IMR-90 (cell line): ENCODE measurements around the gene BAIAP2. TPM values are rescaled to one million over a fixed set of nuclear protein-coding genes. Genes with fewer than 3 reads are reported as not detected.

ENCODE experiments used
- ATAC-seq: fragments of 200-7000 bp; cut with Tn5 transposase; 2 replicates; pipeline ENCODE4 v1.9.1; 2020; ENCODE audit warnings: low read depth, mild to moderate bottlenecking, moderate library complexity
- BruUV-seq: library from RNA; stranded (reverse); fragments of 400-500 nt; replicated peaks from 2 replicates; lab custom pipeline; 2021; lab: Mats Ljungman, UMichigan
- CTCF ChIA-PET: fragments of 300-600 bp; formaldehyde crosslinking; extraction: SDS; loops from one replicate; lab custom pipeline; 2021; ENCODE audit warnings: antibody characterized with exemption; lab: Yijun Ruan, JAX
- POLR2A ChIA-PET: fragments of 300-600 bp; sonication (Branson Sonifier 250); formaldehyde crosslinking; loops from one replicate; lab custom pipeline; 2022; ENCODE audit warnings: antibody characterized with exemption; ENCODE audit not compliant: unreplicated experiment; lab: Charles Lee
- DNase-seq: peaks from one replicate; pipeline ENCODE4 v3.0.0; 2013
- H2AFZ ChIP-seq: replicated peaks from 2 replicates; pipeline ENCODE3; 2013; ENCODE audit warnings: low read length, mild to moderate bottlenecking; ENCODE audit not compliant: poor library complexity
- H2AK5ac ChIP-seq: 2 replicates; pipeline ENCODE4 v1.6.1; 2013; ENCODE audit warnings: low read depth, low read length, inconsistent platforms
- H2AK9ac ChIP-seq: replicated peaks from 2 replicates; pipeline ENCODE3; 2013; ENCODE audit warnings: mild to moderate bottlenecking, low read depth, low read length, moderate library complexity; ENCODE audit not compliant: poor library complexity
- H2BK120ac ChIP-seq: 2 replicates; pipeline ENCODE4 v1.6.1; 2013; ENCODE audit warnings: low read depth, low read length, inconsistent platforms
- H2BK15ac ChIP-seq: 3 replicates; pipeline ENCODE4 v1.6.1; 2013; ENCODE audit warnings: low read depth, low read length, inconsistent platforms
- H2BK20ac ChIP-seq: 2 replicates; pipeline ENCODE4 v1.6.1; 2013; ENCODE audit warnings: low read depth, mild to moderate bottlenecking, inconsistent platforms, low read length, moderate library complexity
- H2BK5ac ChIP-seq: 2 replicates; pipeline ENCODE4 v1.6.1; 2013; ENCODE audit warnings: mild to moderate bottlenecking, low read depth, low read length, inconsistent platforms; ENCODE audit not compliant: poor library complexity, severe bottlenecking
- H3K14ac ChIP-seq: replicated peaks from 2 replicates; pipeline ENCODE4 v1.6.1; 2013; ENCODE audit warnings: low read depth, low read length, inconsistent platforms
- H3K18ac ChIP-seq: 2 replicates; pipeline ENCODE4 v1.6.1; 2013; ENCODE audit warnings: low read depth, low read length, control low read depth
- H3K23ac ChIP-seq: 2 replicates; pipeline ENCODE4 v1.6.1; 2013; ENCODE audit warnings: low read depth, low read length, inconsistent platforms
- H3K27ac ChIP-seq: 2 replicates; pipeline ENCODE4 v1.5.1; 2013; ENCODE audit warnings: mild to moderate bottlenecking, control low read depth, low read length; ENCODE audit not compliant: insufficient read depth
- H3K27me3 ChIP-seq: 2 replicates; pipeline ENCODE4 v1.6.1; 2013; ENCODE audit warnings: low read length; ENCODE audit not compliant: control insufficient read depth, insufficient read depth
- H3K36me3 ChIP-seq: 2 replicates; pipeline ENCODE4 v1.6.1; 2013; ENCODE audit warnings: low read length, mixed read lengths; ENCODE audit not compliant: control insufficient read depth, insufficient read depth
- H3K4ac ChIP-seq: 2 replicates; pipeline ENCODE4 v1.6.1; 2013; ENCODE audit warnings: low read depth, low read length, inconsistent platforms
- H3K4me1 ChIP-seq: 2 replicates; pipeline ENCODE4 v1.6.1; 2013; ENCODE audit warnings: low read length, mixed read lengths; ENCODE audit not compliant: control insufficient read depth, insufficient read depth
- H3K4me2 ChIP-seq: 2 replicates; pipeline ENCODE4 v1.6.1; 2013; ENCODE audit warnings: low read depth, mild to moderate bottlenecking, control low read depth, low read length, moderate library complexity
- H3K4me3 ChIP-seq: 2 replicates; pipeline ENCODE4 v1.5.1; 2013; ENCODE audit warnings: low read depth, mild to moderate bottlenecking, control low read depth, low read length, moderate library complexity; ENCODE audit not compliant: insufficient read depth
- H3K56ac ChIP-seq: 2 replicates; pipeline ENCODE4 v1.6.1; 2013; ENCODE audit warnings: low read length, inconsistent platforms; ENCODE audit not compliant: insufficient read depth; ENCODE audit errors: extremely low read depth
- H3K79me1 ChIP-seq, 2 experiments: 2 replicates each; pipeline ENCODE4 v1.6.1; 2013; ENCODE audit warnings: low read length in 2 of 2, inconsistent platforms in 1 of 2, low read depth in 1 of 2
- H3K9ac ChIP-seq: 2 replicates; pipeline ENCODE4 v1.6.1; 2013; ENCODE audit warnings: low read depth, low read length, control low read depth
- H3K9me1 ChIP-seq: 2 replicates; pipeline ENCODE4 v1.6.1; 2013; ENCODE audit warnings: low read length, inconsistent platforms; ENCODE audit not compliant: insufficient read depth
- H3K9me3 ChIP-seq: 2 replicates; pipeline ENCODE4 v1.6.1; 2013; ENCODE audit warnings: low read length; ENCODE audit not compliant: control insufficient read depth, insufficient read depth
- H4K20me1 ChIP-seq: 2 replicates; pipeline ENCODE4 v1.6.1; 2013; ENCODE audit warnings: low read length, inconsistent platforms; ENCODE audit not compliant: insufficient read depth
- H4K5ac ChIP-seq: 2 replicates; pipeline ENCODE4 v1.6.1; 2013; ENCODE audit warnings: mild to moderate bottlenecking, low read depth, low read length, control low read depth
- H4K8ac ChIP-seq, 2 experiments: 2 replicates each; pipeline ENCODE4 v1.6.1; 2013; ENCODE audit warnings: low read depth in 2 of 2, low read length in 2 of 2, control low read depth in 1 of 2, inconsistent platforms in 1 of 2
- H4K91ac ChIP-seq: 2 replicates; pipeline ENCODE4 v1.6.1; 2013; ENCODE audit warnings: low read depth, low read length, inconsistent platforms; ENCODE audit not compliant: insufficient read depth
- BHLHE40 ChIP-seq: fragments of 150-350 bp; IDR thresholded peaks from 2 replicates; pipeline ENCODE4 v1.6.1; 2016; ENCODE audit warnings: mild to moderate bottlenecking, low read depth, low read length
- CEBPB ChIP-seq: IDR thresholded peaks from 2 replicates; pipeline ENCODE4 v1.6.1; 2012; ENCODE audit warnings: low read depth, low read length, improper control_type of control experiment
- CHD1 ChIP-seq: IDR thresholded peaks from 2 replicates; pipeline ENCODE4 v1.6.1; 2012; ENCODE audit warnings: low read depth, low read length, improper control_type of control experiment
- FOS ChIP-seq: fragments of 150-350 bp; IDR thresholded peaks from 2 replicates; pipeline ENCODE4 v1.6.1; 2016; ENCODE audit warnings: low read depth, low read length
- MAFK ChIP-seq: IDR thresholded peaks from 2 replicates; pipeline ENCODE4 v1.6.1; 2012; ENCODE audit warnings: low read depth, low read length, improper control_type of control experiment
- MAZ ChIP-seq: IDR thresholded peaks from 2 replicates; pipeline ENCODE4 v1.6.1; 2012; ENCODE audit warnings: low read depth, mild to moderate bottlenecking, low read length, improper control_type of control experiment, moderate library complexity, borderline replicate concordance
- MXI1 ChIP-seq: IDR thresholded peaks from 2 replicates; pipeline ENCODE4 v1.6.1; 2012; ENCODE audit warnings: low read depth, mild to moderate bottlenecking, low read length, moderate library complexity, borderline replicate concordance
- NFE2L2 ChIP-seq: fragments of 150-350 bp; IDR thresholded peaks from 2 replicates; pipeline ENCODE4 v1.6.1; 2016; ENCODE audit warnings: low read depth, mild to moderate bottlenecking, low read length
- RAD21 ChIP-seq: IDR thresholded peaks from 2 replicates; pipeline ENCODE4 v1.6.1; 2012; ENCODE audit warnings: low read length, improper control_type of control experiment
- RCOR1 ChIP-seq: IDR thresholded peaks from 2 replicates; pipeline ENCODE4 v1.6.1; 2012; ENCODE audit warnings: mild to moderate bottlenecking, low read length, improper control_type of control experiment; ENCODE audit not compliant: insufficient replicate concordance
- RFX5 ChIP-seq: IDR thresholded peaks from 2 replicates; pipeline ENCODE4 v1.8.0; 2012; ENCODE audit warnings: low read depth, mild to moderate bottlenecking, low read length, moderate library complexity
- WGBS, 2 experiments: methylation state at CpG; one replicate each; pipeline versions ENCODE4 v1.1.5 to v1.1.7; 2013; ENCODE audit warnings: missing lambda C conversion rate in 2 of 2; ENCODE audit not compliant: insufficient read length in 1 of 2; ENCODE audit errors: extremely low coverage in 2 of 2; 5-methylcytosine and 5-hydroxymethylcytosine counted together
- dilution Hi-C: fragments of 300-500 bp; cut with HindIII; formaldehyde crosslinking; loops from one replicate; pipeline ENCODE4 v1.14.3; 2018; ENCODE audit warnings: low sequenced_read_pairs; ENCODE audit not compliant: unreplicated experiment
- in situ Hi-C: fragments of 300-500 bp; cut with MboI; formaldehyde crosslinking; loops from 3 replicates; pipeline ENCODE4 v1.14.3; 2019; ENCODE audit warnings: low sequenced_read_pairs, inconsistent platforms, mixed read lengths
- intact Hi-C: fragments of 100-400 bp; cut with micrococcal nuclease; formaldehyde crosslinking; loops from 2 replicates; pipeline ENCODE4 v1.10.0; 2022
- polyA plus RNA-seq, 3 experiments: library from polyadenylated mRNA; depleted of rRNA; stranded (reverse); fragments of >200 nt; gene quantifications; 2 replicates each; pipeline ENCODE4 v1.2.3, GENCODE V29; 2012; ENCODE audit warnings: low replicate concordance in 1 of 3
- total RNA-seq: library from RNA; depleted of rRNA; stranded (reverse); fragments of >200 nt; gene quantifications from 2 replicates; pipeline ENCODE4 v1.2.3, GENCODE V29; 2012
- TF ChIP-seq, protein P1 (sequence below): fragments of 150-350 bp; IDR thresholded peaks from 2 replicates; pipeline ENCODE4 v1.6.1; 2017; ENCODE audit warnings: mild to moderate bottlenecking, antibody characterized with exemption, low read length, low read depth
- TF ChIP-seq, protein P2 (sequence below): fragments of 150-350 bp; IDR thresholded peaks from 2 replicates; pipeline ENCODE4 v1.6.1; 2016; ENCODE audit warnings: low read depth, mild to moderate bottlenecking, low read length, moderate library complexity, borderline replicate concordance

BAIAP2 gene
- total and polyA plus RNA-seq, 2 of the 4 experiments (the other 2 are of a cell fraction) = 18.3 to 32.6 TPM

DNA sequence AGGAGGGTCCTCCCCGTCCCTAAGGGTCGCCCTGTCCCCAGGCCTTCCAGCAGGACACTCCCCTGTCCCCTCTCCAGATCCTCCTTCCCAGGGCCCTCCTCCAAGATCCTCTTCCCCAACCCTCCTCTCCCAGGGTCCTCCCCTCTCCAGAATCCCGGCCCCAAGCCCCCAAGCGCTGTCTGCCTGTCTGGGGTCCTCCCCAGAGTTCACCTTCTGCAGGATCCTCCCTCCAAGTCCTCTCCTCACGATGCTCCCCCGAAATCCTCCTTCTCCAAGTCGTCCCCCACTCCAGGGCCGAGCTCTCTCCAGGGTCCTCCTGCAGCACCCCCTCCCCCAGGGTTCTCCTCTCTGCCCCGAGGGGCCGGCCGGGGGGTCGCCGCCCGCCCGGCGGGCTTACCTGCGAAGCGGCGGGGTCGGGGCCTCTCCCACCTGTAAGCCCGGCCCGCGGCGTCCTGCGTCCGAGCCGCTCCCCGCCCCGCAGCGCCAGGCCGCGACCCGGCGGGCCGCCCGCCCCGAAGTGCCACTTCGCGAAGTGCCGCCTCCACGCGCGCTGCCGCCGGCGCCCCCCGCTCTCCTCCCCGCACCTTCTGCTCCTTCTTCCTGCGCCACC, 678 bp upstream of the BAIAP2 start (continued):
- no peak for TF ChIP-seq BHLHE40

DNA sequence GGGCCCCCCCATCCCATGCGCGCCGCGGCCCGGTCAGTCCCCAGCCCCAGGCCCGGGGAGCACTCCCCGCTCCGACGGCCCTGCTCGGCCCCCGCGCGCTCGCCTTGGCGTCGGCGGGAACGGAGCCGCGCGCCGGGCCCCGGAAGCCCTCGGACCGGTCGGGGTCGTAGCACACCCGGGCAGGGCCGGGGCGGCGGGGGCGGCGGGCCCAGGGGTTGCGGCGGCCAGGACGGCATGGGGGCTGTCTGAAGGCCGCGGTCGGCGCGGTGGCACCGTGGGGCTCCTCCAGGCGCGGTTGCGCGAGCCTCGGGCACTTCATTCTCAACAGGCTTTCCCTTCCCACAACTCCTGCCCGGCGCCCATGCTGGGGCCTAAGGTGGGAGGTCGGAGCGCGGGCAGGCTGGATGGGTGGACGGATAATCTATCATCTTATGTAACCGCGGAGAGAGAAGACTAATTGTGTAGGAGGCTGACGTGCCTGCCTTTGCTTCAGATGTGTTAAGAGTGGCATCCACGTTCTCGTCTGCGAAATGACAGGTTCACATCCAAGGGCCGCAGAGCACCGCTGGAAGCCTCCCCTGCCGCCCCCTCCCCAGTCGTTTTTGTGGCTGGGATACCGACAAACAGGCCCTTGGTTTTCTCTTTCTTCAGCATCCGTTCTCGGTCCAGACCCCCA, 708 bp downstream of the BAIAP2 start:
- ChIA-PET POLR2A (no interaction called here), CTCF (interaction anchor here (0.6 kb wide), 1 partner anchor 227 kb away, joined by 4 read pairs; no protein-coding TSS in a partner anchor)
- peak overlapping the region; percentile 45 for H3K4me2 ChIP-seq
- no peak overlapping the region for H2AK9ac ChIP-seq
- H3K18ac ChIP-seq = no peak overlapping the region
- WGBS, 2 experiments = 9% methylated on average over 32 of the region's 66 CpGs; no CpG with 5 or more reads in 1 of the 2 experiments
- no peak overlapping the region for H4K5ac ChIP-seq
- peak overlapping the region; percentile 94 for H3K4me3 ChIP-seq
- H2AK5ac ChIP-seq = peak overlapping the region; percentile 23; the same call in 1 of the 2 replicates
- dilution Hi-C loops = no loop called here
- H4K91ac ChIP-seq = no peak overlapping the region
- H3K9me1 ChIP-seq = peaks cover 11% of the 10 kb centered on the region
- intact Hi-C loops = no loop called here
- H2BK20ac ChIP-seq = no peak overlapping the region
- no peak overlapping the region for H2BK5ac ChIP-seq
- H3K23ac ChIP-seq = no peak overlapping the region
- H2AFZ ChIP-seq = peak overlapping the region; percentile 92
- H3K14ac ChIP-seq = peak overlapping the region; percentile 4; the same call in 1 of the 2 replicates
- H3K9me3 ChIP-seq = no peaks in the 10 kb centered on the region
- BruUV-seq = no TSS peak
- H2BK120ac ChIP-seq = no peak overlapping the region
- no peak overlapping the region for H3K4ac ChIP-seq
- ATAC-seq (peak; percentile 19), DNase-seq (no peak)
- H3K9ac ChIP-seq = peak overlapping the region; percentile 19; the same call in 1 of the 2 replicates
- no peaks in the 10 kb centered on the region for H3K27me3 ChIP-seq
- no peak overlapping the region; a peak in 1 of 4 replicates for H4K8ac ChIP-seq
- peaks cover 13% of the 10 kb centered on the region for H3K4me1 ChIP-seq
- peaks cover 36% of the 10 kb centered on the region for H4K20me1 ChIP-seq
- H2BK15ac ChIP-seq = no peak overlapping the region
- H3K56ac ChIP-seq = no peak overlapping the region
- H3K27ac ChIP-seq = no peak overlapping the region; the same call in 1 of the 2 replicates
- in situ Hi-C loops = no loop called here
- H3K79me1 ChIP-seq = peaks cover 7 to 56% of the 10 kb centered on the region in 2 experiments
- peaks cover 15% of the 10 kb centered on the region; the same call in 1 of the 2 replicates for H3K36me3 ChIP-seq
- TF ChIP-seq, protein P1, sequence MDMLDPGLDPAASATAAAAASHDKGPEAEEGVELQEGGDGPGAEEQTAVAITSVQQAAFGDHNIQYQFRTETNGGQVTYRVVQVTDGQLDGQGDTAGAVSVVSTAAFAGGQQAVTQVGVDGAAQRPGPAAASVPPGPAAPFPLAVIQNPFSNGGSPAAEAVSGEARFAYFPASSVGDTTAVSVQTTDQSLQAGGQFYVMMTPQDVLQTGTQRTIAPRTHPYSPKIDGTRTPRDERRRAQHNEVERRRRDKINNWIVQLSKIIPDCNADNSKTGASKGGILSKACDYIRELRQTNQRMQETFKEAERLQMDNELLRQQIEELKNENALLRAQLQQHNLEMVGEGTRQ = no peak
- TF ChIP-seq MXI1 (no peak), MAZ (no peak), RAD21 (no peak), CHD1 (no peak; the same call in 1 of the 2 replicates), RFX5 (no peak), NFE2L2 (no peak), FOS (no peak), CEBPB (no peak), RCOR1 (no peak), MAFK (no peak)
- TF ChIP-seq, protein P2, sequence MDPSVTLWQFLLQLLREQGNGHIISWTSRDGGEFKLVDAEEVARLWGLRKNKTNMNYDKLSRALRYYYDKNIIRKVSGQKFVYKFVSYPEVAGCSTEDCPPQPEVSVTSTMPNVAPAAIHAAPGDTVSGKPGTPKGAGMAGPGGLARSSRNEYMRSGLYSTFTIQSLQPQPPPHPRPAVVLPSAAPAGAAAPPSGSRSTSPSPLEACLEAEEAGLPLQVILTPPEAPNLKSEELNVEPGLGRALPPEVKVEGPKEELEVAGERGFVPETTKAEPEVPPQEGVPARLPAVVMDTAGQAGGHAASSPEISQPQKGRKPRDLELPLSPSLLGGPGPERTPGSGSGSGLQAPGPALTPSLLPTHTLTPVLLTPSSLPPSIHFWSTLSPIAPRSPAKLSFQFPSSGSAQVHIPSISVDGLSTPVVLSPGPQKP = no peak
